ENCODE data around the gene RNF126.
"Not testable (repeated sequence)": the region's sequence is repeated elsewhere in the genome, so short reads cannot be mapped to it uniquely, and the experiment has no call there.

RNF126 gene

DNA sequence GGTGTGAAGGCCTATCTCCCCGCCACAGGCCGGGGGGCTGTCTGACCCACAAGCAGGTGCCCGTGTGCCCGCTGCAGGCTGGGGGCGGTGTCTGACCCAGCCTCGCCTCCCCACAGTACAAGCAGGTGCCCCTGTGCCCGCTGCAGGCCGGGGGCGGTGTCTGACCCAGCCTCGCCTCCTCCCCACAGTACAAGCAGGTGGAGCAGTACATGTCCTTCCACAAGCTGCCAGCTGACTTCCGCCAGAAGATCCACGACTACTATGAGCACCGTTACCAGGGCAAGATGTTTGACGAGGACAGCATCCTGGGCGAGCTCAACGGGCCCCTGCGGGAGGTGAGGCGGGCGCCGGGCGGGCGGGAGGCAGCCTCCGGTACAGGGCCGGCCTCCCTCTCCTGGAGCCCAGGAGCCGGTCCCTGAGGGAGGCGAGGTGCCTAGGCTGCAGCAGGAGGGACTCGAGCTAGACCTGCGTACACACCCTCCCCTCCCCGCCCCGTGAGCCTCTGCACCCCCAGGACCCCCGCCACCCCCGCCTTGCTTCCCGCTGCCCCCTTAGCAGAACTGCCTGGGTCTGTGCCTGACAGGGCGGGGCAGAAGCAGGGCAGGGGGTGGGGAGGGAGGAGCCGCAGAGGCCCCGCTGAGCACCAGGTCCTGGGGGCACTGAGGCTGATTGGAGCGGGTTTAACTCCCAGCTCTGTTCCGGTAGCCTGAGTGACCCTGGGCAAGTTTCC, 52.8 kb downstream of the RNF126 start:
- no peak for FAIRE-seq
- DNase-seq (ENCODE audit: insufficient read length, low spot score), result no peak
- TF ChIP-seq PAX5 (IDR thresholded peaks at IDR 0.05; ENCODE audit: insufficient read depth, low read length, severe bottlenecking), result no peak
- TF ChIP-seq POLR2AphosphoS5 (IDR thresholded peaks at IDR 0.05; ENCODE audit: low read depth, low read length), result no peak
- no peak for TF ChIP-seq TAF1 (IDR thresholded peaks at IDR 0.05; ENCODE audit: low read depth, low read length)
- no peak for TF ChIP-seq SPI1 (IDR thresholded peaks at IDR 0.05; ENCODE audit: low read depth, low read length)
- TF ChIP-seq POU2F2 (IDR thresholded peaks at IDR 0.05; ENCODE audit: low read depth, low read length), result no peak
- TF ChIP-seq POLR2A (IDR thresholded peaks at IDR 0.05; ENCODE audit: low read depth, low read length), result no peak

DNA sequence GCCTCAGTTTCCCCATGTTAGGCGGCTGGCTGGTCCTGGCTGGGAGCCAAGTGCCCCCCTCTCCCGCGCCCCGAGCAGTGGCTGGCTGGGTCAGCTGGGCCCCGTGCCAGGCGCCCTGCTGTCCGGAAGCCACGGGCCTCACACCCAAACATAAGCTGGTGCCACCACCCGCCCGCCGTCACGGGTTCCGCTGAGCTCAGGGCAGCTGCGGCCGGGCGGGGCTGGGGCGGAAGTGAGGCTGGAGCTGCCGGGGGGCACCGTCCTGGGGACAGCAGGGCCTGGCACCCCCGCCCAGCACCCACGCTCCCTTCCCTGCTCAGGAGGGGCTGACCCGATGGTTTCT, 54.0 kb downstream of the RNF126 start:
- DNase-seq (ENCODE audit: insufficient read length, low spot score), result no peak
- FAIRE-seq, result no peak
- TF ChIP-seq PAX5 (IDR thresholded peaks at IDR 0.05; ENCODE audit: insufficient read depth, low read length, severe bottlenecking) (no peak), TAF1 (IDR thresholded peaks at IDR 0.05; ENCODE audit: low read depth, low read length) (no peak), POLR2AphosphoS5 (IDR thresholded peaks at IDR 0.05; ENCODE audit: low read depth, low read length) (no peak), SPI1 (IDR thresholded peaks at IDR 0.05; ENCODE audit: low read depth, low read length) (no peak), POLR2A (IDR thresholded peaks at IDR 0.05; ENCODE audit: low read depth, low read length) (no peak), POU2F2 (IDR thresholded peaks at IDR 0.05; ENCODE audit: low read depth, low read length) (no peak)

- no peak for TF ChIP-seq TAF1 (IDR thresholded peaks at IDR 0.05; ENCODE audit: low read depth, low read length)
- no peak for TF ChIP-seq POU2F2 (IDR thresholded peaks at IDR 0.05; ENCODE audit: low read depth, low read length)
- TF ChIP-seq PAX5 (IDR thresholded peaks at IDR 0.05; ENCODE audit: insufficient read depth, low read length, severe bottlenecking), result no peak
- TF ChIP-seq POLR2A (IDR thresholded peaks at IDR 0.05; ENCODE audit: low read depth, low read length), result no peak
- TF ChIP-seq POLR2AphosphoS5 (IDR thresholded peaks at IDR 0.05; ENCODE audit: low read depth, low read length), result no peak
- TF ChIP-seq SPI1 (IDR thresholded peaks at IDR 0.05; ENCODE audit: low read depth, low read length), result no peak
- FAIRE-seq (no peak), DNase-seq (ENCODE audit: insufficient read length, low spot score) (no peak)
Observed at GRCh38 chr19:608155-609003, 54.6 kb downstream of the RNF126 start.

- DNase-seq (ENCODE audit: insufficient read length, low spot score), result no peak
- FAIRE-seq, result no peak
- TF ChIP-seq POLR2A (IDR thresholded peaks at IDR 0.05; ENCODE audit: low read depth, low read length) (no peak), POU2F2 (IDR thresholded peaks at IDR 0.05; ENCODE audit: low read depth, low read length) (no peak), POLR2AphosphoS5 (IDR thresholded peaks at IDR 0.05; ENCODE audit: low read depth, low read length) (no peak), SPI1 (IDR thresholded peaks at IDR 0.05; ENCODE audit: low read depth, low read length) (no peak), PAX5 (IDR thresholded peaks at IDR 0.05; ENCODE audit: insufficient read depth, low read length, severe bottlenecking) (no peak), TAF1 (IDR thresholded peaks at IDR 0.05; ENCODE audit: low read depth, low read length) (no peak)
Observed at GRCh38 chr19:607301-608154, 55.5 kb downstream of the RNF126 start.

- DNase-seq (ENCODE audit: insufficient read length, low spot score); FAIRE-seq: not testable (repeated sequence)
Observed at GRCh38 chr19:605061-605971, 57.7 kb downstream of the RNF126 start.

GRCh38 chr19:604355-604754, 58.7 kb downstream of the RNF126 start:
- peak; percentile 66 for DNase-seq (ENCODE audit: insufficient read length, low spot score)
- FAIRE-seq, result peak; percentile 81
- TF ChIP-seq TAF1 (IDR thresholded peaks at IDR 0.05; ENCODE audit: low read depth, low read length) (no peak), SPI1 (IDR thresholded peaks at IDR 0.05; ENCODE audit: low read depth, low read length) (no peak), POLR2A (IDR thresholded peaks at IDR 0.05; ENCODE audit: low read depth, low read length) (no peak), POU2F2 (IDR thresholded peaks at IDR 0.05; ENCODE audit: low read depth, low read length) (no peak), PAX5 (IDR thresholded peaks at IDR 0.05; ENCODE audit: insufficient read depth, low read length, severe bottlenecking) (no peak), POLR2AphosphoS5 (IDR thresholded peaks at IDR 0.05; ENCODE audit: low read depth, low read length) (no peak)

DNA sequence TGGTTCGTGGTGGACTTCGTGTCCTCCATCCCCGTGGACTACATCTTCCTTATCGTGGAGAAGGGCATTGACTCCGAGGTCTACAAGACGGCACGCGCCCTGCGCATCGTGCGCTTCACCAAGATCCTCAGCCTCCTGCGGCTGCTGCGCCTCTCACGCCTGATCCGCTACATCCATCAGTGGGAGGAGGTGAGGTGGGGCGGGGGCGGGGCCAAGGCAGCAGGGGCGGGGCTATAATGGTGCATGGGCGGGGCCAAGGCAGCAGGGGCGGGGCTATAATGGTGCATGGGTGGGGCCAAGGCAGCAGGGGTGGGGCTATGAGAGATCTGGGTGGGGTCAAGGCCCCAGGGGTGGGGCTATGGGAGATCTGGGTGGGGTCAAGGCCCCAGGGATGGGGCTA, 59.2 kb downstream of the RNF126 start:
- FAIRE-seq, result peak; percentile 38
- DNase-seq (ENCODE audit: insufficient read length, low spot score), result not testable (repeated sequence)

GRCh38 chr19:603302-603639, 59.7 kb downstream of the RNF126 start:
- not testable (repeated sequence) for DNase-seq (ENCODE audit: insufficient read length, low spot score); FAIRE-seq
